Duodenal mucosa (tissue), 2 donors: Measurements from ENCODE around the gene LSM14B.

Experiments
- H3K27ac ChIP-seq: one replicate; pipeline ENCODE4 v1.7.0; 2013; ENCODE audit warnings: low read depth, low read length
- H3K27me3 ChIP-seq, 2 donors: one replicate each; pipeline ENCODE4 v1.7.0; 2013; ENCODE audit warnings: low read length in 2 of 2, control low read depth in 1 of 2; ENCODE audit not compliant: insufficient read depth in 2 of 2, control insufficient read depth in 1 of 2
- H3K36me3 ChIP-seq, 2 donors: one replicate each; pipeline ENCODE4 v1.7.0; 2013; ENCODE audit warnings: low read length in 2 of 2, control low read depth in 1 of 2; ENCODE audit not compliant: insufficient read depth in 2 of 2, control insufficient read depth in 1 of 2
- H3K4me1 ChIP-seq, 2 donors: one replicate each; pipeline ENCODE4 v1.7.0; 2013; ENCODE audit warnings: low read length in 2 of 2, control low read depth in 1 of 2; ENCODE audit not compliant: insufficient read depth in 2 of 2, control insufficient read depth in 1 of 2
- H3K4me3 ChIP-seq, 2 donors: one replicate each; pipeline ENCODE4 v1.7.0; 2013; ENCODE audit warnings: low read length in 2 of 2, low read depth in 1 of 2
- H3K9ac ChIP-seq, 2 donors: one replicate each; pipeline ENCODE4 v1.7.0; 2013; ENCODE audit warnings: low read length in 2 of 2, low read depth in 1 of 2
- H3K9me3 ChIP-seq, 2 donors: one replicate each; pipeline ENCODE4 v1.7.0; 2013; ENCODE audit warnings: low read length in 2 of 2, control low read depth in 1 of 2; ENCODE audit not compliant: control insufficient read depth in 1 of 2

The LSM14B gene

DNA sequence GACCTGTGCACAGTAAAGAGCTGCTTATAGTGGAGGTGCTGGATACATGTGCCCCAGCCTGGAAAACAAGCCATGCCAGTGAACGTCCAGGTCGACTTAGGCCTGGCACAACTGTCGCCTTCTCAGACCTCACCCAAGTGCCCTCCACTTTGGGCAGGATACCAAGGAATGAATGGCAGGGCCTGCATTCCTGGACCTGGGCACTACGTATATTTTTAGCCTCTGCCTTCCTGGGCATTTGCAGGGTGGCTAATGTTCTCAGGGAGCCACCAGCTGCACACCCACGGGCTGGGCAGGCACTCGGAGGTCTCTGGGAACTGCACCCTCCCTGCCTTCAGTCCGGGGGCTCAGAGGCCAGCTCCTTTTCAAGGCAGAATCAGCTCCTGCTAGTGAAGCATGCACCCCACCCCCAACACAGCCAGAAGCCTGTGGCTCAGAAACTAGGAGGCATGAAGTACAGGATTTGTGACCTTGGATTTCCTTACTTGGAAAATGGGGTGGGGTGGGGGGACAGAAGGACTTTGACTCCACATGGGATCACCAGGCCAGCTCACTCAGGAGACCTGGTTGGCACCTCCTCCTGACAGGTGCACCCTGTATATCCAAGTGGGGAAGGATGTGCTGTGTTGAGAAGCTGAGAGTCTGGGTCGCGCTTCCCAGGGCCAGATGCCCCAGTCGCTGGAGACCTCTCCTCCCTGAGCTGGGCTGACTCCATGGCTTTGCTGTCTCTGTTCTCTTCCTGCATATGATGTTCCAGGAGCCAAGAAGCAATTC lies 2.5 kb upstream of the LSM14B start:
- Histone ChIP-seq H3K4me3 (peak overlapping the region; percentile 5 to 6), H3K9ac (peak overlapping the region; percentile 35 to 64), H3K9me3 (no peaks in the 10 kb centered on the region), H3K4me1 (peaks cover 33 to 54% of the 10 kb centered on the region in 2 donors), H3K36me3 (peaks cover 4 to 6% of the 10 kb centered on the region in 2 donors), H3K27me3 (peaks cover 0 to 3% of the 10 kb centered on the region in 2 donors), H3K27ac (peak overlapping the region; percentile 48)

DNA sequence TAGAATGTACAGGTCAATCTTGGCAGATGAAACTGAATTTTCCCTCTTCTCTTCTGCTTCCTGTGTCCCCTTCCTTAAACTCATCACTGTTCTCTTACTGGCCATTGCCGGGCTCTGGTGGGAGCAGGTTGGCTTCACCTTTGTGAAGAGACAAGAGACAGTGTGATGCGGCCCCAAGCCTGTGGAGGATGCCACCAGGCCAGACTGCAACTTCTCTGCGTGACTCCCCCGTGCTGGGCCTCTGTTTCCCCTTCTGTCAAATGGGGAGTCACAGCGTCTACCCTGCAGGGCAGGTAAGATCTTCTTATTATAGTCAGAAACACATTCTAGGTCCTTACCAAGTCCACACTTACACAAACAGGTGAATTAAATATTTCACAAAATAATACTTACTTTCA lies 1.9 kb upstream of the LSM14B start:
- H3K9ac ChIP-seq = peak overlapping the region; percentile 31 to 64
- H3K36me3 ChIP-seq = peaks cover 4 to 10% of the 10 kb centered on the region in 2 donors
- peaks cover 33 to 54% of the 10 kb centered on the region in 2 donors for H3K4me1 ChIP-seq
- H3K27ac ChIP-seq = peak overlapping the region; percentile 48
- peak overlapping the region; percentile 5 to 6 for H3K4me3 ChIP-seq
- peaks cover 0 to 3% of the 10 kb centered on the region in 2 donors for H3K27me3 ChIP-seq
- H3K9me3 ChIP-seq = no peaks in the 10 kb centered on the region

DNA sequence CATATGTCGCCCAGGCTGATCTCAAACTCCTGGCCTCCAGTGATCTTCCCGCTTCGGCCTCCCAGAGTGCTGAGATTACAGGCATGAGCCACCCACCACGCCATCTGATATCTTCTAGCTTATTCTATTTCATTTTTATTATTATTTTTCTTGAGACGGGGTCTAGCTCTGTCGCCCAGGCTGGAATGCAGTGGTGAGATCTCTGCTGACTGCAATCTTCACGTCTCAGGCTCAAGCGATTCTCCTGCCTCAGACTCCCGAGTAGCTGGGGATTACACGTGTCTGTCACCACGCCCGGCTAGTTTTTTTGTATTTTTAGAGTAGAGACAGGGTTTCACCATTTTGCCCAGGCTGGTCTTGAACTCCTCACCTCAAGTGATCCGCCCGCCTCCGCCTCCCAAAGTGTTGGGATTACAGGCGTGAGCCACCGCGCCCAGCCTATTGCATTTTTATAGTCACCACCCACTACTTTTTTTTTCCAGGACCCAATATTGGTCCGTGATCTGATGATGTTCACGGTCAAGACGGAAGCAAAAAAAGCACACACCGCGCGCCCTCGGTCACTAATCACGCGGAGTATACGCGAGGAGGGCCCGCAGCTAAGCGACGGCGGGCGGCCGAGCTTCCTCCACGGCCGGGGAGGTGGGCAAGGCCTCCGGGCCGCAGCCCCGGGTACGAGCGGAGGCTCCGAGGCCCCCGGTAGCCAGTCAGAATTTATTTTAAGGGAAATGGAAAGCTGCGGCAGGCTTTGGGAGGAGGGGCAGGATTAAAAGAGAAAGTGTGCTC lies 1.1 kb upstream of the LSM14B start:
- Histone ChIP-seq H3K36me3 (peaks cover 7 to 17% of the 10 kb centered on the region in 2 donors), H3K27ac (peak overlapping the region; percentile 89), H3K27me3 (peaks cover 0 to 3% of the 10 kb centered on the region in 2 donors), H3K4me1 (peaks cover 33 to 54% of the 10 kb centered on the region in 2 donors), H3K9ac (peak overlapping the region; percentile 65 to 69), H3K4me3 (peak overlapping the region; percentile 69 to 74), H3K9me3 (no peaks in the 10 kb centered on the region)

DNA sequence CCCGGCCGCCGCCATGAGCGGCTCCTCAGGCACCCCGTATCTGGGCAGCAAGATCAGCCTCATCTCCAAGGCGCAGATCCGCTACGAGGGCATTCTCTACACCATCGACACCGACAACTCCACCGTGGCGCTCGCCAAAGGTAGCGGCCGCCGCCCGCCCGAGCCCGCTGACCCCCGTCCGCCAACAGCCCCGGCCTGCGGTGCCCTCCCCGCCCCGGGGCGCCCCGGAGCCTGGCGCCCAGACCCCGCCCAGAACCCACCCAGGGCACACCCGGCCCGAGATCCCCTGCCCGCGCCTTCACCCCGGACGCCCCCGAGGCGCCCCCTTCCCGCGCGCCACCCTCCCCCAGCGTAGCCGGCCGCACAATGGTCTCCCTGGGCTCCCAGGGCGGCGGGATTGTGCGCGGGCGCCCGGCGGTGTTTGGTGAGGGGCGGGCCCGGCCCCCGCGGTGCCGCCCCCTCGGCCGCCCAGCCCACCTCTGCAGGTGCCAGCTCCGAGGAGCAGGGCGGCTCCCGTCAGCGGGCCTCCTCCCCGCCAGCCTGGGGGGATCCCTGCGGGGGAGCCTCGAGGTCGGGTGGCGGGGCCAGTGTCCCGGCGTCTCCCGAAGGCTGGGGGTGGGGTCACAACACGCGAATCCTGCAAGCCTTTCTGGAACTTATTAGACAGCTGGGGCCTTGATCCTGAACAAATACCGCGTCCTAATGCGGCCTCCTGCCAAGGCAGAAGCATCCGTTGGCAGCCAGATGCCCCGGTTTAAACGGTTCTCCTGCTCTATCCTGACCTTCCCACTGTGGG lies 577 bp downstream of the LSM14B start:
- H3K9ac ChIP-seq = peak overlapping the region; percentile 33 to 55
- peaks cover 0 to 3% of the 10 kb centered on the region in 2 donors for H3K27me3 ChIP-seq
- no peaks in the 10 kb centered on the region for H3K9me3 ChIP-seq
- H3K4me3 ChIP-seq = peak overlapping the region; percentile 72 to 85
- peaks cover 33 to 46% of the 10 kb centered on the region in 2 donors for H3K4me1 ChIP-seq
- H3K36me3 ChIP-seq = peaks cover 18 to 34% of the 10 kb centered on the region in 2 donors
- H3K27ac ChIP-seq = peak overlapping the region; percentile 68

DNA sequence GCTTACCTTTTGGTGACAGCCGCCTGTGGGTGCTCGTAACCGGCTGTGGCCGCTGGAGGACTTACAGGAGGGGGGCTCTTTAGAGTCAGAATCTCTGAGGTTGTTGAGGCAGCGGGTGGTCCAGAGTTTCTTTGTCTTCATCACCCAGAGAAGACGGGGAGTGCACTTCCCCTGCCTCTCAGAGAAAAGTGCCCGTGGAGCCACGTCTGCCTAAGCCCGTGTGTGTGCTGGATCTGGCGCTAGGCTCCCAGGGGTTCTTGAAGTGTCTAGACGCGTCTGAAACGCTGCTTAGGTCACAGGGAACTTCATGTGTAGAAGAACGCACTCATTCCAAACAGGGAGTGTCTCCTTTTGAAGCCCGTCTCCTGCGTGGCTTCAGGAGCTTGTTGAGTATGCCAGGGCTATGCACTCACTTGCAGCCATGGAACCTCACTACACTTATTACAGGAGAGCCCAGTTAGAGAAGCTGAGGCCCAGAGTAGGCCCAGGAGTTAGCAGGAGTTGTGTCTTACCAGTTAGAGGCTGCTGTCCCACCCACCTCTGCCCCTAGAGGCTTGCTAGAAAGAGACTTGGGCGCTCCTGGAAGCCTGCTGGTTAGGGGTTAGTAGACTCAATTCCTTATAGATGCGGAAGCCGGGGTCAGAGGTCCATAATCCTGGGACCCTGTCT lies 1.3 kb downstream of the LSM14B start:
- H3K4me1 ChIP-seq = peaks cover 31 to 40% of the 10 kb centered on the region in 2 donors
- H3K9ac ChIP-seq = peak overlapping the region; percentile 33 to 55
- H3K27me3 ChIP-seq = peaks cover 0 to 1% of the 10 kb centered on the region in 2 donors
- H3K36me3 ChIP-seq = peaks cover 25 to 41% of the 10 kb centered on the region in 2 donors
- H3K9me3 ChIP-seq = no peaks in the 10 kb centered on the region
- no peak overlapping the region for H3K27ac ChIP-seq
- peak overlapping the region; percentile 72 to 85 for H3K4me3 ChIP-seq

DNA sequence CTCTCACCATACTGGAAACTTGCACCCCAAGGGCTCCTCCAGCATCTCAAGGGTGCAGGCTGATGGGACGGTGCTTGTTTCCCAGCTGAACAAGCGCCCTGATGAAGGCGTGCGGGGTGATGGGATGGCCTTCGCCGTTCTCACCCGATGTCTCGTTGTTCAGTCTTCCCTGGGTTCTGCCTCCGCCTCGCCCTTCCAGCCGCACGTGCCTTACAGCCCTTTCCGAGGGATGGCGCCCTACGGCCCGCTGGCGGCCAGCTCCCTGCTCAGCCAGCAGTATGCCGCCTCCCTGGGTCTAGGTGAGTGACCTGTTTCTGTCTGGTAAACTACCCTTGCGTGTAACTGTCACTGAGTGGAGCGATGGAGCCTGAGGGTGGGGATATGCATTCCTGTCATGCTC lies 3.9 kb downstream of the LSM14B start:
- Histone ChIP-seq H3K27me3 (no peaks in the 10 kb centered on the region), H3K9me3 (no peaks in the 10 kb centered on the region), H3K27ac (no peak overlapping the region), H3K36me3 (peaks cover 35 to 66% of the 10 kb centered on the region in 2 donors), H3K4me1 (peaks cover 11 to 17% of the 10 kb centered on the region in 2 donors), H3K4me3 (no peak overlapping the region), H3K9ac (no peak overlapping the region)

DNA sequence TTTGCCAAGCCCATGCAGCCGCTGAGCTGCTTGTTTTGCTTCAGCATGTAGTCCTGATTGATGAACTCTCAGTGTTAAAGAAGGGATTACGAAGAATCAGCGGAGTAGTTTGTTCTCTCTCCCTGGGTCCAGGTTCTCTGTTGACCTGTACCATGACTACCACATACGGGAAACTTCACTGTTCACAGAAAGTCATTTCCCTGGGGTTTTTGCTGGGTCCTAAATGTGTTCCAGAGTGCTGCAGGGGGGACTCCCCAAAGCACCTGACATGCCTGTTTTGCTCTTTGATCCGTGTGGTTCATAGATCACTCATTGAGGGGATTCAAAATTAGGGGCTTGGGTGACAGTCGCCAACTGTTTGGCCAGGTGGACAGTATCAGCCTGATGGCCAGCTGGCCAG lies 5.5 kb downstream of the LSM14B start:
- Histone ChIP-seq H3K9me3 (no peaks in the 10 kb centered on the region), H3K4me1 (peaks cover 11 to 18% of the 10 kb centered on the region in 2 donors), H3K36me3 (peaks cover 45 to 82% of the 10 kb centered on the region in 2 donors), H3K27me3 (no peaks in the 10 kb centered on the region), H3K27ac (no peak overlapping the region), H3K9ac (no peak overlapping the region), H3K4me3 (no peak overlapping the region)

DNA sequence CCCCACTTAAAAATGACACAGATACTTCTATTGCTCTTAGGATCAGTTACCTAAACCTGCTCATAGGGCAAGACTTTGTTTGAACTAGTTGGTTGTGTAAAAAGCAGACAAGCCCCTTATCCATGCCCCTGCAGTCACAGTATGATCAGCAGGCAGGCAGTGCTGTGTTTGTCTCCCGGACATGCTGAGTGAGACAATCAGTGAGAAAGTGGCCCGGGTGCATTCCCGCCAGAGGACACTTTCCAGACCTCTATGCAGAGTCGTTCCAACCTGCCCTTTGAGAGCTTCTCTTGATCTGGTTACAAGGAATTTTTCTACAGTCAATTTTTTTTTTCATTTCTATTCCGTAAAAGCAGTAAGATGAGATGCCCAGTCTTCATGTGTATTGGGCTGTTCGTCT lies 6.2 kb downstream of the LSM14B start:
- no peaks in the 10 kb centered on the region for H3K9me3 ChIP-seq
- no peak overlapping the region for H3K27ac ChIP-seq
- H3K4me3 ChIP-seq = no peak overlapping the region
- peaks cover 45 to 90% of the 10 kb centered on the region in 2 donors for H3K36me3 ChIP-seq
- H3K27me3 ChIP-seq = no peaks in the 10 kb centered on the region
- H3K4me1 ChIP-seq = peaks cover 9 to 14% of the 10 kb centered on the region in 2 donors
- no peak overlapping the region for H3K9ac ChIP-seq

DNA sequence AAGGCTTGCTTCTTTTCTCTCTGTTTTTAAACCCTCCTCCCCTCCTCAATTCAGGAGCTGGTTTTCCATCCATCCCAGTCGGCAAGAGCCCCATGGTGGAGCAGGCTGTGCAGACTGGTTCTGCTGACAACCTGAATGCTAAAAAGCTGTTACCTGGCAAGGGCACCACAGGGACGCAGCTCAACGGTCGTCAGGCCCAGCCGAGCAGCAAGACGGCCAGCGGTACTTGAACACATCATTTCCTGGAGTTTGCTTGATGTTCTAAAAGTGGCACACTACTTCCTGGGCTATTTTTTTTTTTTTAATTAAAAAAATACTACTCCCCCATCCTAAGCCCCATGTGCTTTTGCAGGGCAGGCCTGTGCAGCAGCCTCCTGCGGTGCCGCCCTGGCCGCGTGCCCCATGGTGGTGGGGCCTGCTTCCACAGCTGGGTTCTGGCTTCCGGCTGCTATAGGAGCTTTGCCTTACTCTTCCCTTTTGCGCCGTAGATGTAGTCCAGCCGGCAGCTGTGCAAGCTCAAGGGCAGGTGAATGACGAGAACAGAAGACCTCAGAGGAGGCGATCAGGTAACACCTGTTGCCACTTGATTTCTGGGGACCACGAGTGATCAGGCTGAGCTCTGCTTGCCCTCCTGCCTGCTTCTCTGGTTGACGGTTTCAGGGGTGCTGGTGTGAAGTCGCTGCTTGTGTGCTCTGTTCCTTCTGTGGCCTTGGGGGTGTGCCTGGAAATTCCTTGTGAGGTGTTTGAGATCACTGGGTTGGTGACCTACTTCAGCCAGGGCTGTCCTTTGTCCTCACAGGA lies 7.7 kb downstream of the LSM14B start:
- peaks cover 41 to 95% of the 10 kb centered on the region in 2 donors for H3K36me3 ChIP-seq

More for the DNA sequence above, 7.7 kb downstream of the LSM14B start:
- Histone ChIP-seq H3K27ac (no peak overlapping the region), H3K9me3 (no peaks in the 10 kb centered on the region), H3K27me3 (no peaks in the 10 kb centered on the region), H3K4me1 (peaks cover 3 to 4% of the 10 kb centered on the region in 2 donors), H3K9ac (no peak overlapping the region), H3K4me3 (no peak overlapping the region)
